Measurements from ENCODE around the gene EP400.

- TF ChIP-seq CTCF (conservative IDR thresholded peaks at IDR 0.05 in 1 of 2, IDR thresholded peaks at IDR 0.05 in 1 of 2; ENCODE audit: low read depth in 1 of 2, low read length in 2 of 2) (no peak), EZH2 (IDR thresholded peaks at IDR 0.05; ENCODE audit: low read length, missing control alignments) (no peak)
These were observed 174.4 kb downstream of the EP400 start for GRCh38 chr12:132123970-132124765.
